ENCODE results near the gene NRXN3.
A peak's percentile ranks its signal among the peaks of the same experiment; 100 is the strongest.

The NRXN3 gene

GRCh38 chr14:78666336-78667056 is 496.3 kb downstream of the NRXN3 start:
- DNase-seq, result no peak

- no peak for DNase-seq
These were observed 497.0 kb downstream of the NRXN3 start for GRCh38 chr14:78667141-78667540.

GRCh38 chr14:78673845-78674244 is 503.7 kb downstream of the NRXN3 start:
- peak; percentile 54 for DNase-seq

- DNase-seq, result peak; percentile 100
These were observed 504.6 kb downstream of the NRXN3 start for GRCh38 chr14:78674820-78675219.

- no peak for DNase-seq
These were observed 513.0 kb downstream of the NRXN3 start for GRCh38 chr14:78683206-78683605.

GRCh38 chr14:78683981-78684380 is 513.8 kb downstream of the NRXN3 start:
- peak; percentile 75 for DNase-seq

- DNase-seq, result no peak
These were observed 518.3 kb downstream of the NRXN3 start for GRCh38 chr14:78688503-78688902.

- no peak for DNase-seq
These were observed 520.7 kb downstream of the NRXN3 start for GRCh38 chr14:78690836-78691235.

- peak; percentile 45 for DNase-seq
These were observed 527.2 kb downstream of the NRXN3 start for GRCh38 chr14:78697341-78697740.

GRCh38 chr14:78698991-78699390 is 528.8 kb downstream of the NRXN3 start:
- DNase-seq, result no peak

- no peak for DNase-seq
These were observed 530.1 kb downstream of the NRXN3 start for GRCh38 chr14:78700236-78700635.

- DNase-seq, result no peak
These were observed 531.1 kb downstream of the NRXN3 start for GRCh38 chr14:78701246-78701645.

GRCh38 chr14:78704965-78705364 is 534.8 kb downstream of the NRXN3 start:
- DNase-seq, result no peak

GRCh38 chr14:78705989-78706388 is 535.8 kb downstream of the NRXN3 start:
- no peak for DNase-seq

- DNase-seq, result no peak
These were observed 539.8 kb downstream of the NRXN3 start for GRCh38 chr14:78709795-78710557.

GRCh38 chr14:78710963-78711362 is 540.8 kb downstream of the NRXN3 start:
- DNase-seq, result no peak

GRCh38 chr14:78713716-78714115 is 543.5 kb downstream of the NRXN3 start:
- DNase-seq, result no peak

GRCh38 chr14:78714711-78715110 is 544.5 kb downstream of the NRXN3 start:
- DNase-seq, result no peak

- peak; percentile 86 for DNase-seq
These were observed 551.7 kb downstream of the NRXN3 start for GRCh38 chr14:78721756-78722480.

GRCh38 chr14:78725086-78725485 is 554.9 kb downstream of the NRXN3 start:
- no peak for DNase-seq

GRCh38 chr14:78737116-78737515 is 566.9 kb downstream of the NRXN3 start:
- no peak for DNase-seq

- DNase-seq, result no peak
These were observed 567.4 kb downstream of the NRXN3 start for GRCh38 chr14:78737601-78738000.

GRCh38 chr14:78746086-78746595 is 576.0 kb downstream of the NRXN3 start:
- no peak for DNase-seq

- DNase-seq, result no peak
These were observed 577.6 kb downstream of the NRXN3 start for GRCh38 chr14:78747813-78748212.
